SU-DHL-6 (cell line): Measurements from ENCODE around the gene NDUFAF7.

Experiments used
- H2AFZ ChIP-seq: fragments of 200-600 bp; sonication (generic); 2 replicates; pipeline ENCODE4 v1.6.1; 2014; ENCODE audit warnings: low read depth, mild to moderate bottlenecking, moderate library complexity, mixed read lengths, antibody characterized with exemption, low read length; ENCODE audit not compliant: severe bottlenecking
- H3F3A ChIP-seq: fragments of 200-600 bp; shearing (Covaris generic); 2 replicates; pipeline ENCODE4 v1.6.0; 2016; ENCODE audit warnings: antibody characterized with exemption, mild to moderate bottlenecking; ENCODE audit not compliant: insufficient read depth
- H3K27ac ChIP-seq: fragments of 200-600 bp; sonication (generic); 2 replicates; pipeline ENCODE4 v1.5.1; 2016; ENCODE audit warnings: low read depth, mild to moderate bottlenecking, low read length, moderate library complexity, mixed read lengths
- H3K27me3 ChIP-seq: fragments of 200-600 bp; sonication (generic), shearing (Covaris generic); 2 replicates; pipeline ENCODE4 v1.6.0; 2014; ENCODE audit warnings: mild to moderate bottlenecking, low read length
- H3K36me3 ChIP-seq: fragments of 200-600 bp; sonication (generic); 2 replicates; pipeline ENCODE4 v1.6.1; 2014; ENCODE audit warnings: mild to moderate bottlenecking, low read length, mixed read lengths
- H3K4me2 ChIP-seq: fragments of 300-600, 200-600 bp; shearing (Covaris generic), sonication (generic); 2 replicates; pipeline ENCODE4 v1.6.0; 2014; ENCODE audit warnings: low read length, low read depth, mild to moderate bottlenecking; ENCODE audit not compliant: poor library complexity, severe bottlenecking
- H3K4me3 ChIP-seq: fragments of 200-600 bp; sonication (generic); 2 replicates; pipeline ENCODE4 v1.5.1; 2014; ENCODE audit warnings: antibody characterized with exemption, low read length, mild to moderate bottlenecking, mixed read lengths; ENCODE audit not compliant: insufficient read depth, poor library complexity, severe bottlenecking
- H3K79me2 ChIP-seq: fragments of 200-600 bp; sonication (generic); 2 replicates; pipeline ENCODE4 v1.6.1; 2014; ENCODE audit warnings: mild to moderate bottlenecking, low read length, moderate library complexity; ENCODE audit not compliant: insufficient read depth
- H3K9ac ChIP-seq: fragments of 200-600 bp; sonication (generic); 2 replicates; pipeline ENCODE4 v1.7.0; 2014; ENCODE audit warnings: mild to moderate bottlenecking, low read length
- H3K9me2 ChIP-seq: fragments of 200-600 bp; sonication (generic); replicated peaks from 2 replicates; pipeline ENCODE4 v1.6.1; 2014; ENCODE audit warnings: low read length; ENCODE audit not compliant: insufficient read depth
- H3K9me3 ChIP-seq: fragments of 200-600 bp; sonication (generic); 2 replicates; pipeline ENCODE4 v1.6.1; 2014; ENCODE audit warnings: low read length, mixed read lengths; ENCODE audit not compliant: insufficient read depth
- H4K20me1 ChIP-seq: fragments of 200-600 bp; sonication (generic); 2 replicates; pipeline ENCODE4 v1.6.1; 2014; ENCODE audit warnings: low read depth, mild to moderate bottlenecking, antibody characterized with exemption, low read length, moderate library complexity, mixed read lengths
- EZH2phosphoT487 ChIP-seq: fragments of 200-600 bp; sonication (generic), shearing (Covaris generic); conservative IDR thresholded peaks from 2 replicates; pipeline ENCODE4 v1.6.1; 2018; ENCODE audit warnings: mild to moderate bottlenecking, antibody characterized with exemption, low read length, moderate library complexity, mixed read lengths
- TF ChIP-seq, protein P1 (sequence below): fragments of 200-600 bp; sonication (generic); IDR thresholded peaks from one replicate; pipeline ENCODE4 v1.5.1; 2017; ENCODE audit warnings: antibody characterized with exemption, mild to moderate bottlenecking, low read length, moderate library complexity; ENCODE audit not compliant: insufficient read depth, poor library complexity, severe bottlenecking

Gene NDUFAF7

DNA sequence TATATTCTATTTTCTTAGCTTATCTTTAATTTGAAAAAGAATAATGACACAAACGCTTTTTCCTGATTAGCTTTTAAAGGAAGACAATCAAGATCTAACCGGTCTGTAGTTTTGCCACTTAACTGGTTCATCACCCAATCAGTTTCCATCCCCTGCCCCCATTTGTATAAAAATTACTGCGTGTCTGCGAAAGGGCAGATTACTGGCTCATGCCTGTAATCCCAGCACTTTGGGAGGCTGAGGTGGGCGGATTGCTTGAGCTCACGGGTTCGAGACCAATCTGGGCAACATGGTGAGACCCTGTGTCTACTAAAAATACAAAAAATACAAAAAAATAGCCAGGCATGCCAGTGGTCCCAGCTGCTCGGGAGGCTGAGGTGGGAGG, 32.8 kb upstream of the NDUFAF7 start:
- H3K9me3 ChIP-seq = no peaks in the 10 kb centered on the region
- peak overlapping the region; percentile 82; the same call in 1 of the 2 replicates for H3K9ac ChIP-seq
- peaks cover 45% of the 10 kb centered on the region for H3F3A ChIP-seq
- peak overlapping the region; percentile 81 for H3K27ac ChIP-seq
- peak overlapping the region; percentile 95 for H3K4me2 ChIP-seq
- TF ChIP-seq, protein P1, sequence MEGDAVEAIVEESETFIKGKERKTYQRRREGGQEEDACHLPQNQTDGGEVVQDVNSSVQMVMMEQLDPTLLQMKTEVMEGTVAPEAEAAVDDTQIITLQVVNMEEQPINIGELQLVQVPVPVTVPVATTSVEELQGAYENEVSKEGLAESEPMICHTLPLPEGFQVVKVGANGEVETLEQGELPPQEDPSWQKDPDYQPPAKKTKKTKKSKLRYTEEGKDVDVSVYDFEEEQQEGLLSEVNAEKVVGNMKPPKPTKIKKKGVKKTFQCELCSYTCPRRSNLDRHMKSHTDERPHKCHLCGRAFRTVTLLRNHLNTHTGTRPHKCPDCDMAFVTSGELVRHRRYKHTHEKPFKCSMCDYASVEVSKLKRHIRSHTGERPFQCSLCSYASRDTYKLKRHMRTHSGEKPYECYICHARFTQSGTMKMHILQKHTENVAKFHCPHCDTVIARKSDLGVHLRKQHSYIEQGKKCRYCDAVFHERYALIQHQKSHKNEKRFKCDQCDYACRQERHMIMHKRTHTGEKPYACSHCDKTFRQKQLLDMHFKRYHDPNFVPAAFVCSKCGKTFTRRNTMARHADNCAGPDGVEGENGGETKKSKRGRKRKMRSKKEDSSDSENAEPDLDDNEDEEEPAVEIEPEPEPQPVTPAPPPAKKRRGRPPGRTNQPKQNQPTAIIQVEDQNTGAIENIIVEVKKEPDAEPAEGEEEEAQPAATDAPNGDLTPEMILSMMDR = no peak
- TF ChIP-seq EZH2phosphoT487 = no peak
- no peaks in the 10 kb centered on the region for H4K20me1 ChIP-seq
- H3K27me3 ChIP-seq = no peaks in the 10 kb centered on the region
- H3K9me2 ChIP-seq = no peaks in the 10 kb centered on the region
- no peak overlapping the region for H2AFZ ChIP-seq
- peaks cover 49% of the 10 kb centered on the region for H3K79me2 ChIP-seq
- peak overlapping the region; percentile 81 for H3K4me3 ChIP-seq
- peaks cover 26% of the 10 kb centered on the region for H3K36me3 ChIP-seq

DNA sequence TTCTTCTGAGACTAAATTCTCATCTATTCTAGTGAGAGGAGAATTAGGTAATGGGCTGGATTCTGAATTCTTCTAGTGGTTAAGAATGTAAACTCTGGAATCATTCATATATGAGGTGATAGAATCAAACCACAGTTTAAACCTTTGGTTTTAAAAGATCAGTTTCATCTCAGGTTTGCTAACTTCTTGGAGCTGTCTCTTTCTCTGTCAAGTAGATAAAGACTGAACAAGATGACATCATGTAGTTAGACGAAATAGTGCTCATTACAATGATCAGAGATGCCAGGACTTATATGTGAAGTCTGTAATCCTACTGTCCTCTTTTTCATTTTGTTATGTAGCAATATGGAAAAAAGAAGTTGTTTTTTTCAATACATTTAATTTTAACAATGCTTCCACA, 30.2 kb upstream of the NDUFAF7 start:
- no peak overlapping the region for H3K4me2 ChIP-seq
- H3K36me3 ChIP-seq = peaks cover 45% of the 10 kb centered on the region
- no peak overlapping the region for H3K4me3 ChIP-seq
- H3F3A ChIP-seq = peaks cover 45% of the 10 kb centered on the region
- H3K79me2 ChIP-seq = peaks cover 63% of the 10 kb centered on the region
- no peaks in the 10 kb centered on the region for H3K27me3 ChIP-seq
- no peaks in the 10 kb centered on the region for H3K9me3 ChIP-seq
- H3K27ac ChIP-seq = peak overlapping the region; percentile 1; the same call in 1 of the 2 replicates
- H2AFZ ChIP-seq = no peak overlapping the region
- no peaks in the 10 kb centered on the region for H3K9me2 ChIP-seq
- no peak overlapping the region for H3K9ac ChIP-seq
- no peak for TF ChIP-seq EZH2phosphoT487
- TF ChIP-seq, protein P1 = no peak
- no peaks in the 10 kb centered on the region for H4K20me1 ChIP-seq

DNA sequence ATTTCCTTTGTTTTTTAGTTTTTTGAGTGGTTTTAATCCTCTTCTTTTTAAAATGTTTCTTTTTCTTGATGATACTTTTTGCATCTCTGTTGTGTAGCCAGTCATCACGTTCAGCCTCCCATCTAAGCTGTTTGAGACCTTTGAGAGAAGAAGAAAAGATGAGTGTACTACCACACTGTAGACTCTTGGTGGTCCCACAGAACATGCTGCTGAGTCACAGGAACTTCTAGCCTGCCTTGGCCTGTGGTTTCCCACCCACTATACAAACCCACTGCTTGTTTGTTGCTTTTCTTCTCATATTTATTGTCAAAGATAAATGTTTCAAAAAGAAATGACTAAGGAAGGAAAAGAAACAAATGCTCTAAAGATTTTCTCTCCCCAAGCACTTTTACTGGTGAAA, 29.7 kb upstream of the NDUFAF7 start:
- Histone ChIP-seq H4K20me1 (no peaks in the 10 kb centered on the region), H3K27ac (peak overlapping the region; percentile 5; the same call in 1 of the 2 replicates), H3K36me3 (peaks cover 48% of the 10 kb centered on the region), H3K9me3 (no peaks in the 10 kb centered on the region), H2AFZ (no peak overlapping the region), H3K79me2 (peaks cover 65% of the 10 kb centered on the region), H3K4me2 (no peak overlapping the region), H3K4me3 (no peak overlapping the region), H3K9me2 (no peaks in the 10 kb centered on the region), H3F3A (peaks cover 45% of the 10 kb centered on the region), H3K9ac (no peak overlapping the region), H3K27me3 (no peaks in the 10 kb centered on the region)
- no peak for TF ChIP-seq EZH2phosphoT487
- TF ChIP-seq, protein P1 = no peak
